ENCODE measurements around the gene SEL1L. TPM values are rescaled to one million over a fixed set of nuclear protein-coding genes. Genes with fewer than 3 reads are reported as not detected.
"Not testable (repeated sequence)": the region's sequence is repeated elsewhere in the genome, so short reads cannot be mapped to it uniquely, and the experiment has no call there.

Gene SEL1L
- total RNA-seq, 1 experiment from 2014 or later: 39.8 TPM

- no peak for DNase-seq (ENCODE audit: low read depth)
Observed at GRCh38 chr14:81449114-81449513, 84.5 kb downstream of the SEL1L start.

- DNase-seq (ENCODE audit: low read depth): peak; percentile 42
Observed at GRCh38 chr14:81447021-81447764, 86.5 kb downstream of the SEL1L start.

GRCh38 chr14:81446279-81447007 lies 87.2 kb downstream of the SEL1L start:
- no peak for DNase-seq (ENCODE audit: low read depth)

- no peak for DNase-seq (ENCODE audit: low read depth)
Observed at GRCh38 chr14:81441626-81442134, 92.0 kb downstream of the SEL1L start.

DNA sequence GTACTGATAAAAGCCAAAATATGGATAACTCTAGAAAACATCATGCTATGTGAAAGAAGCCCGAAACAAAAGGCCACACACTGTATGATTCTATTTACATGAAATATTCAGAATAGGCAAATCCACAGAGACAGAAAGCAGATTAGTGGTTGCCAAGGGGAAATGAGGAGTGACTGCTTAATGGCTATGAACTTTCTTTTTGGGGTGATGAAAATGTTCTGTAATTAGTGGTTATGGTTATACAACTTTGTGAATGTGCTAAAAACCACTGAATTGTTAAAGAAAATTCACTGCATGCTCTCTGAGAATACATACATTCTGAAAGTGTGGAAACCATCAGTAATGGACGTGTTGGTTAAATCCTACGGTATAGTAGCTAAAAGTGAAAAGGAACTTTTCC lies 93.6 kb downstream of the SEL1L start:
- no peak for DNase-seq (ENCODE audit: low read depth)

GRCh38 chr14:81437244-81437643 lies 96.4 kb downstream of the SEL1L start:
- DNase-seq (ENCODE audit: low read depth): no peak

GRCh38 chr14:81436296-81437138 lies 97.1 kb downstream of the SEL1L start:
- DNase-seq (ENCODE audit: low read depth): peak; percentile 69

- DNase-seq (ENCODE audit: low read depth): peak; percentile 51
Observed at GRCh38 chr14:81435391-81436295, 98.0 kb downstream of the SEL1L start.

DNA sequence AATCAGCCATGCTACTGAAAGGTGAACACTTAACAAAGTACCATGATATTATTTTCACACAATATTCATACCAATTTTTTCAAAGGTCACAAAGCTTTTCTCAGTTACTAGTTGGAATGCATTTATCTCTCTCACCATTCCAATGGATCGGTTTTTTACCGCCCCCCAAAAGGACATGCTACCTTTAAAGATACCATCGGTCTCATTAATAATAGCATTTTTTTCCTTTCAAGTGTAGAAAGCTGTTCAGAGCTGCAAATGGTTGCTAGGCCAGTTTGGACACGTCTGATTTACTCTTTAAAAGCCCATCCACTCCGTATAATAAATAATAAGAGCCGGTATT lies 98.6 kb downstream of the SEL1L start:
- no peak for DNase-seq (ENCODE audit: low read depth)

GRCh38 chr14:81434230-81434629 lies 99.4 kb downstream of the SEL1L start:
- DNase-seq (ENCODE audit: low read depth): no peak

- DNase-seq (ENCODE audit: low read depth): no peak
Observed at GRCh38 chr14:81433378-81433777, 100.3 kb downstream of the SEL1L start.

DNA sequence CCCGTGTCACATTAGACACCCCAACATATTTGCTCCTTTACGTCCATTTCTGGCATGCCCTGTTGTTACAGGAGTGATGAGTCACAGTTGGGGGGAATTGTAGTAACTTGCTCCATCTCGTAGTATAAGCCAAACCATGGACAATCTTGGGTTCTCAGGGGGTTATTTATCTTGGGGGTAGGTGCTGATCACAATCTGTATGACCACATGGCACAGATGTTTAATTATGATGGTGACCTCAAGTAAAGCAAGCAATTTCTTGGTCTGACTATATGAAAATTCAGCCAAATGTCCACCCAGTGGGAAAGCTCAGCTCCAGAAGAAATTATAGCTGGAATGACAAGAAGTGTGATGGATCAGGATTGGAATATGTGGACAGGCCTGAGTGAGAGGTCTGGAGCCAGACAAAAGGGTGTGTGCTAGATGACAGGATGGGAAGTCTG lies 101.4 kb downstream of the SEL1L start:
- peak; percentile 39 for DNase-seq (ENCODE audit: low read depth)

DNA sequence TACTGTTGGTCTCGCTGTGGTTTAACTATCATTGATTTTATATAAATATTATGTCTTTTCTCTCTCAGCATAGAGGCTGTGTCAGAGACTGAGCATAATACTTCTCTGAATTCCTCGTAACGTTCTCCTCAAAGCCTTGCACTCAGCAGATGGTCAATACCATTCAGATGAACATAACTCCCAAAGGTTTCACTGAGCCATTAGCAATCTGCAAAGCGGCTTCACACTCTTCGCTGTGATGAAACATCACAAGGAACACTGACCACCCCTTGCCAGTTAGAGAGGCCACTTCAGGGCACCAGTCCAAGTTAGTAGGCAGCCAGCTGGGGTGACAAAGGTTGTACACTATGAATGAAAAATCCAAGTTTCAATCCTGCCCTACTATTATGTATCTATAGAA lies 103.4 kb downstream of the SEL1L start:
- DNase-seq (ENCODE audit: low read depth): no peak

DNA sequence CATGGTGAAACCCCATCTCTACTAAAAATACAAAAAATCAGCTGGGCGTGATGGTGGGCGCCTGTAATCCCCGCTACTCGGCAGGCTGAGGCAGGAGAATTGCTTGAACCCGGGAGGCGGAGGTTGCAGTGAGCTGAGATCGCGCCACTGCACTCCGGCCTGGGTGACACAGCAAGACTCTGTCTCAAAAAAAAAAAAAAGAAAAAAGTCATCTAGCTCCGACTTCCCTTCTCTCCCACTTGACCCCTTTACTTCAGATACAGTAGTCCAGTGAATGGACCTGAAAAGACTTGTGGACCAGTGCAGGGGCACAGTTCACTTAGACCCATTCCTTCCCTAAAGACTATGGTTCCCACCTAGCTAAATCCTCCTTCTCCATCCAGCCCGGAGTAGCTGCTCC lies 103.9 kb downstream of the SEL1L start:
- not testable (repeated sequence) for DNase-seq (ENCODE audit: low read depth)

- no peak for DNase-seq (ENCODE audit: low read depth)
Observed at GRCh38 chr14:81429028-81429427, 104.6 kb downstream of the SEL1L start.

DNA sequence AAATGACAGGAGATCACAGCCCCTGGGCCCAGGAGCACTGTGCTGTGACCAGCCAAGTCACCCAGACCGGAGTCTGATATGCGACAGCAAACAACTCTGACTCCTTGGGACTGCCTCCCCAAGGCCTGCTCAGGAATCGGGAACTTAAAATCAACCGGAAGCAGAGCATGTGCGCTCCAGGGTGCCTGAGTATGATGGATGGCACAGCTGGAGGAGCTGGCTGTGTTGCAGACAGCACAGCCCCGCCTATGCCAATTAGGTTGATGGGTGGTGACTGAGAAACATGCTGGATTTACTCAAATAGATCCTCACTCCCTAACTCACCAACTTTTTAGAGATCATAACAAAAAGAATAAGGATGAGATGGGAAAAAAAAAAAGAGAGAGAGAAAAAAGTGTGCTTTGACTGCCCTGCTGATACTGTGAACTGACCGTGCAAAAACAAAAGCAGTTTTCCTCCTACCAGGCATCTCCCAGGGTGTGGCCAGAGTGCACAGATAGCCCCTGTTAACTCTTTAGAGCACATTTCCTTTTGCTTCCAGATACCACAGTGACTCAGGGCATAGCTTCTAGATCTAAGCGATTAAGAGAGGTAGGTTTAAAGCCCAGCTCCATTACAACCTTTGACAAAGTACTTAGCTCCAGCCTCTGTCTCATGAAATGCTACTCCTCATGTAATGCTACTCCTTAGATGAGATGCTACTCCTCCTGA lies 106.2 kb downstream of the SEL1L start:
- DNase-seq (ENCODE audit: low read depth): peak; percentile 87

DNA sequence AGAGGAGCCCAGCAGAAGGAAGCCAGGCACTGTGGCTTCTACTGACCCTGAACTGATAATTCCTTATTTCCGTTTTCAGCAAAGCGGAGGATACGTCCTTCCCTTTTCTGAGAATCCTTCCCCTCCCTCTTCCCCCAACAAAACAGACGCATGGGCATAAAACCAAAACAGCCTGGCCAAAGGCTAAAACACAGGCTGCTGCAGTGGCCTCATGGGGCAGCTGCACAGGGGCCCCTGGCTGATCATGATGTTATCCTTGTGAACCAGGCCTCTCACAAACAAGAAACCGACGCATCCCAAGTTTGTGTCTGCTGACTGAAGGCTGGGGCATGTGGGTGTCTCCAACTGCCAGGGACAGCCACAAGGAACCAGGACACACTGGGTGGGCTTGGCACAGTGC lies 110.1 kb downstream of the SEL1L start:
- DNase-seq (ENCODE audit: low read depth): peak; percentile 40
